PC-9 (cell line): ENCODE data around the gene PPP2R1B. TPM values are rescaled to one million over a fixed set of nuclear protein-coding genes. Genes with fewer than 3 reads are reported as not detected.

ENCODE experiments used
- BruUV-seq: library from RNA; stranded (reverse); fragments of 400-500 nt; replicated peaks from 2 replicates; lab custom pipeline; 2021; lab: Mats Ljungman, UMichigan
- CTCF ChIA-PET: fragments of 300-600 bp; sonication (Branson Sonifier 250); formaldehyde crosslinking; loops from one replicate; lab custom pipeline; 2022; ENCODE audit warnings: antibody characterized with exemption; lab: Charles Lee
- POLR2A ChIA-PET: fragments of 300-600 bp; sonication (Branson Sonifier 250); formaldehyde crosslinking; loops from one replicate; lab custom pipeline; 2022; ENCODE audit warnings: antibody characterized with exemption; ENCODE audit not compliant: unreplicated experiment; lab: Charles Lee
- DNase-seq, 2 experiments: peaks; one replicate each; pipeline versions ENCODE4 v3.0.0 to v3.0.0-alpha.2; 2015 to 2022; ENCODE audit warnings: mixed read lengths in 1 of 2
- H2AFZ ChIP-seq: fragments of 200-600 bp; sonication (generic); 2 replicates; pipeline ENCODE4 v1.8.1; 2017; ENCODE audit warnings: antibody characterized with exemption
- H3F3A ChIP-seq: fragments of 200-600 bp; sonication (generic); 2 replicates; pipeline ENCODE4 v1.8.1; 2017; ENCODE audit warnings: antibody characterized with exemption, mild to moderate bottlenecking, low read depth; ENCODE audit not compliant: insufficient read depth
- H3K27ac ChIP-seq: fragments of 200-600 bp; sonication (generic); 2 replicates; pipeline ENCODE4 v1.6.1; 2016; ENCODE audit warnings: mixed run types
- H3K27me3 ChIP-seq: fragments of 200-600 bp; sonication (generic); 2 replicates; pipeline ENCODE4 v1.6.1; 2016; ENCODE audit warnings: low read depth, mixed run types; ENCODE audit not compliant: insufficient read depth
- H3K36me3 ChIP-seq: fragments of 200-600 bp; sonication (generic); 2 replicates; pipeline ENCODE4 v1.6.1; 2016; ENCODE audit warnings: low read depth, mixed run types
- H3K4me1 ChIP-seq: fragments of 200-600 bp; sonication (generic); replicated peaks from 2 replicates; pipeline ENCODE4 v1.6.1; 2016; ENCODE audit warnings: mixed run types; ENCODE audit not compliant: insufficient read depth
- H3K4me2 ChIP-seq: fragments of 200-600 bp; sonication (generic); 2 replicates; pipeline ENCODE4 v1.6.1; 2017; ENCODE audit warnings: mixed run types
- H3K4me3 ChIP-seq: fragments of 200-600 bp; sonication (generic); 2 replicates; pipeline ENCODE4 v1.6.1; 2016; ENCODE audit warnings: mixed run types
- H3K79me2 ChIP-seq: fragments of 200-600 bp; sonication (generic); 2 replicates; pipeline ENCODE4 v1.6.1; 2017; ENCODE audit warnings: low read depth, mixed run types
- H3K9me2 ChIP-seq: fragments of 200-600 bp; sonication (generic); 2 replicates; pipeline ENCODE4 v1.8.1; 2017; ENCODE audit warnings: mild to moderate bottlenecking; ENCODE audit not compliant: insufficient read depth
- H3K9me3 ChIP-seq: fragments of 200-600 bp; sonication (generic); 2 replicates; pipeline ENCODE4 v1.8.1; 2016; ENCODE audit warnings: low read depth; ENCODE audit not compliant: insufficient read depth
- H4K20me1 ChIP-seq: fragments of 200-600 bp; sonication (generic); 2 replicates; pipeline ENCODE4 v1.8.1; 2017; ENCODE audit not compliant: insufficient read depth
- CTCF ChIP-seq: fragments of 200-600 bp; sonication (generic); conservative IDR thresholded peaks from 2 replicates; pipeline ENCODE4 v1.6.1; 2017; ENCODE audit warnings: mixed run types, antibody characterized with exemption, mild to moderate bottlenecking, moderate library complexity
- EZH2 ChIP-seq: fragments of 200-600 bp; sonication (generic); IDR thresholded peaks from 2 replicates; pipeline ENCODE4 v1.8.0; 2017; ENCODE audit warnings: antibody characterized with exemption, low read depth
- intact Hi-C: fragments of 100-400 bp; cut with micrococcal nuclease; formaldehyde crosslinking; loops from one replicate; pipeline ENCODE4 v1.10.0; 2022; ENCODE audit not compliant: unreplicated experiment
- total RNA-seq: library from RNA; stranded (reverse); gene quantifications from 2 replicates; pipeline ENCODE4 v1.2.3, GENCODE V29; 2021

PPP2R1B gene
- total RNA-seq, 1 experiment from 2014 or later, result 36.4 TPM

DNA sequence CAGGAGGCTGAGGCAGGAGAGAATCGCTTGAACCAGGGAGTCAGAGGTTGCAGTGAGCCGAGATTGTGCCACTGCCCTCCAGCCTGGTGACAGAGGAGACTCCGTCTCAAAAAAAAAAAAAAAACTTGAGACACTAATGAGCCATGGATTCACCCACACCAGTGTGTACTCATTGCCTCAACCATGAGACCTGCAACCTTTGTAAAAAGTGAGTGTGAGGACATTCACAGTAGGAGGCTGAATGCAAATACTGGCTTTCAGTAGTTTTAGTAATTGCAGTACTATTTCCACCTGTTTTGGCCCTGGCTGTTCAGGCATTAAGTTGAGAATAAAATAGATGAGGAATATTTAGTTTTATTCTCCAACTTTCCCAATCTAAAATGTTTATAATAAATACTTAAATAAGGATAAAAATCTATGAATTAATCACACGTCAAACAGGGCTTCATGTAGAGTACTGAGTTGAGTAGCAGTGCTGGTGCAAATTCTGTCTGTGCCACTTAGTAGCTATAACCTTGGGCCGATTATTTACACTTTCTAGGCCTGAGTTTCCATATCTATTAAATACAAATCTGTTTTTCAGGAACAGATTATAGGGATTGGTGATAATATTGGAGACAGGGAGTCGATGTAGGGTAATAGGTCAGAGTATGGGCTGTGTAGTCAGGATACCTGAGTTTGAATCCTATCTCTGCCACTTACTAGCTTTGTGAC is 72.8 kb downstream of the PPP2R1B start:
- TF ChIP-seq CTCF (no peak), EZH2 (no peak)
- H3K79me2 ChIP-seq, result no peaks in the 10 kb centered on the region
- no TSS peak for BruUV-seq
- H3K4me2 ChIP-seq, result no peak overlapping the region
- H3K4me3 ChIP-seq, result no peak overlapping the region
- peaks cover 5% of the 10 kb centered on the region; the same call in 1 of the 2 replicates for H3F3A ChIP-seq
- H3K27ac ChIP-seq, result no peak overlapping the region
- intact Hi-C loops, result no loop called here
- CTCF ChIA-PET, result no interaction called here
- no peaks in the 10 kb centered on the region for H3K9me3 ChIP-seq
- DNase-seq, result no peak
- no peak overlapping the region for H2AFZ ChIP-seq
- H4K20me1 ChIP-seq, result peaks cover 3% of the 10 kb centered on the region; the same call in 1 of the 2 replicates
- POLR2A ChIA-PET, result no interaction called here
- H3K4me1 ChIP-seq, result no peaks in the 10 kb centered on the region
- H3K9me2 ChIP-seq, result no peaks in the 10 kb centered on the region
- peaks cover 30% of the 10 kb centered on the region for H3K36me3 ChIP-seq
- no peaks in the 10 kb centered on the region for H3K27me3 ChIP-seq

- DNase-seq, result no peak
- H3F3A ChIP-seq, result peaks cover 11% of the 10 kb centered on the region; the same call in 1 of the 2 replicates
- H3K27me3 ChIP-seq, result no peaks in the 10 kb centered on the region
- H3K27ac ChIP-seq, result no peak overlapping the region
- no peak overlapping the region for H3K4me3 ChIP-seq
- H3K9me3 ChIP-seq, result no peaks in the 10 kb centered on the region
- POLR2A ChIA-PET, result no interaction called here
- no peaks in the 10 kb centered on the region for H3K9me2 ChIP-seq
- intact Hi-C loops, result no loop called here
- no peaks in the 10 kb centered on the region for H3K4me1 ChIP-seq
- no peaks in the 10 kb centered on the region for H3K79me2 ChIP-seq
- peaks cover 32% of the 10 kb centered on the region for H3K36me3 ChIP-seq
- H2AFZ ChIP-seq, result no peak overlapping the region
- no peak overlapping the region for H3K4me2 ChIP-seq
- H4K20me1 ChIP-seq, result peaks cover 12% of the 10 kb centered on the region; the same call in 1 of the 2 replicates
- CTCF ChIA-PET, result no interaction called here
- TF ChIP-seq EZH2 (no peak), CTCF (no peak)
- no TSS peak for BruUV-seq
Measured at GRCh38 chr11:111691741-111692140, 74.4 kb downstream of the PPP2R1B start.

DNA sequence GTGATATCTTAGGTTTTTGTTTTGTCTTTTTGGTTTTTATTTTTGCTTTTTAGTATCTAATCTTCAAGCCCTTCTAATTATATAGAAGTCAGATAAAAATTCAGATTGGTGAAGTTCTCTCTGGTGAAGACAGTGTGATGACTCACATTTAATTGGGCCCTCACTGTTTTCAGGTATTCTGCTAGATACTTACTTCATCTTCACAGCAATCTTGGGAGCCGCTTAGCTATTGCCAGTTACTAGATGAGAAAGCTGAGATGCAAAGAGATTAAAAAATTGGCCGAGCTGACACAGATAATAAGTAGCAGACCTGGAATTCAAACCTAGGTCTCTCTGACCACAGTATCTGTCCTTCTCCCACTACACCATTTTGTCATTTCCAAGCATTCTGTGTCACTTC is 75.0 kb downstream of the PPP2R1B start:
- no peaks in the 10 kb centered on the region for H3K9me2 ChIP-seq
- TF ChIP-seq CTCF (no peak), EZH2 (no peak)
- H3K4me1 ChIP-seq, result no peaks in the 10 kb centered on the region
- peaks cover 32% of the 10 kb centered on the region for H3K36me3 ChIP-seq
- POLR2A ChIA-PET, result no interaction called here
- no peak overlapping the region for H2AFZ ChIP-seq
- H3F3A ChIP-seq, result peaks cover 11% of the 10 kb centered on the region; the same call in 1 of the 2 replicates
- no peak overlapping the region for H3K27ac ChIP-seq
- H4K20me1 ChIP-seq, result peaks cover 17% of the 10 kb centered on the region; the same call in 1 of the 2 replicates
- CTCF ChIA-PET, result no interaction called here
- H3K4me3 ChIP-seq, result no peak overlapping the region
- H3K9me3 ChIP-seq, result no peaks in the 10 kb centered on the region
- no peaks in the 10 kb centered on the region for H3K79me2 ChIP-seq
- no peak overlapping the region for H3K4me2 ChIP-seq
- no peak for DNase-seq
- intact Hi-C loops, result no loop called here
- no peaks in the 10 kb centered on the region for H3K27me3 ChIP-seq
- no TSS peak for BruUV-seq
